Mesothelial cell of epicardium (in vitro differentiated cells): ENCODE measurements around the gene ZAR1L. TPM values are rescaled to one million over a fixed set of nuclear protein-coding genes. Genes with fewer than 3 reads are reported as not detected.
A peak's percentile ranks its signal among the peaks of the same experiment; 100 is the strongest.
"Not testable (repeated sequence)": the region's sequence is repeated elsewhere in the genome, so short reads cannot be mapped to it uniquely, and the experiment has no call there.

Experiments
- DNase-seq, 2 experiments: peaks; one replicate each; pipeline ENCODE4 v3.0.0; 2021; ENCODE audit warnings: low spot score in 2 of 2; ENCODE audit not compliant: unreplicated experiment in 2 of 2
- H3K27ac Mint-ChIP-seq: 2 replicates; pipeline ENCODE4 v1.8.0; 2021; ENCODE audit warnings: mixed read lengths
- H3K27me3 Mint-ChIP-seq: 2 replicates; pipeline ENCODE4 v1.8.0; 2021; ENCODE audit warnings: low read depth, mixed read lengths
- H3K36me3 Mint-ChIP-seq: 2 replicates; pipeline ENCODE4 v1.8.0; 2021; ENCODE audit warnings: mixed read lengths
- H3K4me1 Mint-ChIP-seq: 2 replicates; pipeline ENCODE4 v1.8.0; 2021; ENCODE audit warnings: mixed read lengths
- H3K4me3 Mint-ChIP-seq: 2 replicates; pipeline ENCODE4 v1.8.0; 2021; ENCODE audit warnings: mild to moderate bottlenecking, moderate library complexity, mixed read lengths
- H3K9me3 Mint-ChIP-seq: 2 replicates; pipeline ENCODE4 v1.8.0; 2021; ENCODE audit warnings: mixed read lengths
- total RNA-seq: library from RNA; stranded (reverse); gene quantifications from 3 replicates; pipeline ENCODE4 v1.2.1, GENCODE V29; 2021
- TF ChIP-seq, protein P1 (sequence below): fragments of 200-600 bp; sonication (generic); IDR thresholded peaks from one replicate; pipeline ENCODE4 v1.5.0; 2021; ENCODE audit warnings: antibody characterized with exemption; ENCODE audit not compliant: unreplicated experiment

The ZAR1L gene, protein sequence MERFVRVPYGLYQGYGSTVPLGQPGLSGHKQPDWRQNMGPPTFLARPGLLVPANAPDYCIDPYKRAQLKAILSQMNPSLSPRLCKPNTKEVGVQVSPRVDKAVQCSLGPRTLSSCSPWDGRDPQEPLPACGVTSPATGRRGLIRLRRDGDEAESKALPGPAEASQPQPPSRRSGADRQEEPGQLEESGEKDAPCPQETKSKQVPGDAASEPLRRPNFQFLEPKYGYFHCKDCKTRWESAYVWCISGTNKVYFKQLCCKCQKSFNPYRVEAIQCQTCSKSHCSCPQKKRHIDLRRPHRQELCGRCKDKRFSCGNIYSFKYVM
- 0.16 TPM in 1 of 3 replicates, not detected in the others for total RNA-seq

DNA sequence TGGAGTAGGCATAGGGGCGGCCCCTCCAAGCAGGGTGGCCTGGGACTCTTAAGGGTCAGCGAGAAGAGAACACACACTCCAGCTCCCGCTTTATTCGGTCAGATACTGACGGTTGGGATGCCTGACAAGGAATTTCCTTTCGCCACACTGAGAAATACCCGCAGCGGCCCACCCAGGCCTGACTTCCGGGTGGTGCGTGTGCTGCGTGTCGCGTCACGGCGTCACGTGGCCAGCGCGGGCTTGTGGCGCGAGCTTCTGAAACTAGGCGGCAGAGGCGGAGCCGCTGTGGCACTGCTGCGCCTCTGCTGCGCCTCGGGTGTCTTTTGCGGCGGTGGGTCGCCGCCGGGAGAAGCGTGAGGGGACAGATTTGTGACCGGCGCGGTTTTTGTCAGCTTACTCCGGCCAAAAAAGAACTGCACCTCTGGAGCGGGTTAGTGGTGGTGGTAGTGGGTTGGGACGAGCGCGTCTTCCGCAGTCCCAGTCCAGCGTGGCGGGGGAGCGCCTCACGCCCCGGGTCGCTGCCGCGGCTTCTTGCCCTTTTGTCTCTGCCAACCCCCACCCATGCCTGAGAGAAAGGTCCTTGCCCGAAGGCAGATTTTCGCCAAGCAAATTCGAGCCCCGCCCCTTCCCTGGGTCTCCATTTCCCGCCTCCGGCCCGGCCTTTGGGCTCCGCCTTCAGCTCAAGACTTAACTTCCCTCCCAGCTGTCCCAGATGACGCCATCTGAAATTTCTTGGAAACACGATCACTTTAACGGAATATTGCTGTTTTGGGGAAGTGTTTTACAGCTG, at the start of gene ZAR1L, which contains the start of gene BRCA2:
Gene ZAR1L (minus strand): TSS at position 126 of the 790 bp plus-strand sequence. CDS start 3,438 bp downstream, outside the sequence.
Gene BRCA2 (plus strand): TSS at position 271 of the 790 bp plus-strand sequence. CDS start 953 bp downstream, outside the sequence.
- TF ChIP-seq, protein P1, sequence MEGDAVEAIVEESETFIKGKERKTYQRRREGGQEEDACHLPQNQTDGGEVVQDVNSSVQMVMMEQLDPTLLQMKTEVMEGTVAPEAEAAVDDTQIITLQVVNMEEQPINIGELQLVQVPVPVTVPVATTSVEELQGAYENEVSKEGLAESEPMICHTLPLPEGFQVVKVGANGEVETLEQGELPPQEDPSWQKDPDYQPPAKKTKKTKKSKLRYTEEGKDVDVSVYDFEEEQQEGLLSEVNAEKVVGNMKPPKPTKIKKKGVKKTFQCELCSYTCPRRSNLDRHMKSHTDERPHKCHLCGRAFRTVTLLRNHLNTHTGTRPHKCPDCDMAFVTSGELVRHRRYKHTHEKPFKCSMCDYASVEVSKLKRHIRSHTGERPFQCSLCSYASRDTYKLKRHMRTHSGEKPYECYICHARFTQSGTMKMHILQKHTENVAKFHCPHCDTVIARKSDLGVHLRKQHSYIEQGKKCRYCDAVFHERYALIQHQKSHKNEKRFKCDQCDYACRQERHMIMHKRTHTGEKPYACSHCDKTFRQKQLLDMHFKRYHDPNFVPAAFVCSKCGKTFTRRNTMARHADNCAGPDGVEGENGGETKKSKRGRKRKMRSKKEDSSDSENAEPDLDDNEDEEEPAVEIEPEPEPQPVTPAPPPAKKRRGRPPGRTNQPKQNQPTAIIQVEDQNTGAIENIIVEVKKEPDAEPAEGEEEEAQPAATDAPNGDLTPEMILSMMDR: no peak
- Mint-ChIP-seq H3K27ac (peak within 1 kb of the TSS; percentile 99), H3K27me3 (no peaks in the 10 kb centered on the region), H3K4me3 (peak within 1 kb of the TSS; percentile 96), H3K4me1 (peaks cover 6% of the 10 kb centered on the region), H3K9me3 (no peaks in the 10 kb centered on the region), H3K36me3 (no peaks in the 10 kb centered on the region)
- peak; percentile 75 to 88 for DNase-seq

DNA sequence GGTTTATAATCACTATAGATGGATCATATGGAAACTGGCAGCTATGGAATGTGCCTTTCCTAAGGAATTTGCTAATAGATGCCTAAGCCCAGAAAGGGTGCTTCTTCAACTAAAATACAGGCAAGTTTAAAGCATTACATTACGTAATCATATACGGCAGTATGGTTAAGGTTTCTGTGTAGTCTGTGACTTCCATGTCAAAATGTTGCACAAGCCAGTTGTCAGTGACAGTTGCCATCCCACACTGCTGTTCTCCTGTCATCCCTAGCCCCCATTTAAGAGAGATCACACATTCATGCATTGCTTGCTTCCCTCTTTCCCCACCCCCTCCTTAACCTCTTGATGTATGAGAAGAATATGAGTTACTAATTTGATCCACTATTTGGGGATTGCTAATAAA, 47.4 kb upstream of the ZAR1L start:
- Mint-ChIP-seq H3K9me3 (no peaks in the 10 kb centered on the region), H3K36me3 (peaks cover 9% of the 10 kb centered on the region)
- TF ChIP-seq, protein P1: no peak

DNA sequence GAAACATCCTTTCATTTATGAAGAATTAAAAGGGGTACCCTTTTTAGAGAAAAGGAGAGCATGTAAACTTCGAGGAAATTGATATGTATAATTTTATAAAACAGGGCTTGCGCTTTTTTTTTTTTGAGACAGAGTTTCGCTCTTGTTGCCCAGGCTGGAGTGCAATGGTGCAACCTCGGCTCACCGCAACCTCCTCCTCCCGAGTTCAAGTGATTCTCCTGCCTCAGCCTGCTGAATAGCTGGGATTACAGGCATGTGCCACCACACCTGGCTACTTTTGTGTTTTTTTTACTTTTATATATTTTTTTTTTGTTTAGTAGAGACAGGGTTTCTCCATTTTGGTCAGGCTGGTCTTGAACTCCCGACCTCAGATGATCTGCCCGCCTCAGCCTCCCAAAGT, 40.8 kb upstream of the ZAR1L start:
- peaks cover 15% of the 10 kb centered on the region for H3K36me3 Mint-ChIP-seq
- not testable (repeated sequence) for H3K9me3 Mint-ChIP-seq, H3K27me3 Mint-ChIP-seq, DNase-seq, H3K27ac Mint-ChIP-seq, H3K4me3 Mint-ChIP-seq
- H3K4me1 Mint-ChIP-seq: peaks cover 13% of the 10 kb centered on the region

More for the DNA sequence above, 47.4 kb upstream of the ZAR1L start:
- no peak overlapping the region for H3K27ac Mint-ChIP-seq
- H3K4me3 Mint-ChIP-seq: no peak overlapping the region
- H3K4me1 Mint-ChIP-seq: peaks cover 5% of the 10 kb centered on the region
- no peak for DNase-seq
- H3K27me3 Mint-ChIP-seq: no peaks in the 10 kb centered on the region

DNA sequence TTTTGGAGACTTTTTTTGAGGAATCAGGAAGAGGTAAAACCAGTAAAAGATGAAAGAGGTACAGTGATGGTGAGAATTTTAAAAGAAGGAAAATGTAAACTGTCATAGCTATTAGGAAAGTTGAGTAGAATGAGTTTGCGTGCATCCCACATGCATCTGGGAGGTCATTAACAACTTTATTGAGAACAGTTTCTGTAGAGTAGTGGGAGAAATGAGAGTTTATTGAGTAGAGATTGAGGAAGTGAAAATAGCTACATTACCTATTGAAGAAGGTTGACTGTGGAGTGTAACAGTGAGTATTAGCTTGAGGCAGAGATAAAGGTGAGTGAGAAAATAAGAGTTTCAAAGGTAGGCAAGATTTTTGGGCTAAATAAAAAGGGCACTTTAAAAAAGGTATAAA, 38.9 kb upstream of the ZAR1L start:
- H3K27ac Mint-ChIP-seq: no peak overlapping the region
- no peak for DNase-seq
- H3K27me3 Mint-ChIP-seq: no peaks in the 10 kb centered on the region
- TF ChIP-seq, protein P1: no peak
- no peaks in the 10 kb centered on the region for H3K9me3 Mint-ChIP-seq
- peaks cover 13% of the 10 kb centered on the region for H3K4me1 Mint-ChIP-seq
- H3K4me3 Mint-ChIP-seq: no peak overlapping the region
- peaks cover 20% of the 10 kb centered on the region for H3K36me3 Mint-ChIP-seq

DNA sequence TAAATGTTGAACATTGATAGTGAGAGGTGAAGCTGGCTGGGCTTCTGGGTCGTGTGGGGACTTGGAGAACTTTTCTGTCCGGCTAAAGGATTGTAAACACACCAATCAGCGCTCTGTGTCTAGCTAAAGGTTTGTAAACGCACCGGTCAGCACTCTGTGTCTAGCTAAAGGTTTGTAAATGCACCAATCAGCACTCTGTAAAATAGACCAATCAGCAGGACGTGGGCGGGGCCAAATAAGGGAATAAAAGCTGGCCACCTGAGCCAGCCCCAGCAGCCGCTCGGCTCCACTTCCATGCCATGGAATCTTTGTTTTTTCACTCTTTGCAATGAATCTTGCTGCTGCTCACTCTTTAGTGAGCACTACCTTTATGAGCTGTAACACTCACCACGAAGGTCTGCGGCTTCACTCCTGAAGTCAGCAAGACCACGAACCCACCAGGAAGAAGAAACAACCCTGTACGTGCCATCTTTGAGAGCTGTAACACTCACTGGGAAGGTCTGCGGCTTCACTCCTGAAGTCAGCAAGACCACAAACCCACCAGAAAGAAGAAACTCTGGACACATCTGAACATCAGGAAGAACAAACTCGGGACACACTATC, 35.8 kb upstream of the ZAR1L start:
- H3K36me3 Mint-ChIP-seq: peaks cover 22% of the 10 kb centered on the region
- DNase-seq, H3K27me3 Mint-ChIP-seq, H3K9me3 Mint-ChIP-seq, H3K4me3 Mint-ChIP-seq, H3K27ac Mint-ChIP-seq, H3K4me1 Mint-ChIP-seq: not testable (repeated sequence)

DNA sequence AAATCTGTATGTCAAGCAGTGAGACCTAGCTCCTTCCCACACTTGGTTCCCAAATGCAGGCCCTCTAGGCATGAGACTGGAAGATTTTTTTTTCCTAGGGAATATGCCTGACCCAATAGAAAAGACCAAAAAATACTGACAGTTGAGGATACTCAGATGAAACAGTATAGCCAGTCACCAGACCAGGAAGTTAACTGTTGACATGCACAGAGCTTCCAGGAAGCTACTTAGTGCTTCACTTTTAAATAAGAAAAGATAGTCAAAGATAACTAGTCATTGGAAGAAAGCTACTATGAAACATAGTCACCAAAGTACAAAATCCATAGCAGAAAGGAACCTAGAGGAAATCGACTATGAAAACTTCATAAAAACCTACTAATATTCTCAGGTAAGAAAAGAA, 32.5 kb upstream of the ZAR1L start:
- H3K27me3 Mint-ChIP-seq: no peaks in the 10 kb centered on the region
- TF ChIP-seq, protein P1: no peak
- DNase-seq: no peak
- H3K9me3 Mint-ChIP-seq: no peaks in the 10 kb centered on the region
- no peak overlapping the region for H3K27ac Mint-ChIP-seq
- H3K4me1 Mint-ChIP-seq: no peaks in the 10 kb centered on the region
- H3K4me3 Mint-ChIP-seq: no peak overlapping the region
- peaks cover 19% of the 10 kb centered on the region for H3K36me3 Mint-ChIP-seq
